Common myeloid progenitor, CD34-positive (primary cell): ENCODE measurements around the gene RUNX3.
A peak's percentile ranks its signal among the peaks of the same experiment; 100 is the strongest.

Experiments
- CTCF ChIA-PET: fragments of 350-600 bp; sonication (Branson Sonifier 250); formaldehyde crosslinking; loops from one replicate; lab custom pipeline; 2021; ENCODE audit warnings: antibody characterized with exemption; lab: Charles Lee
- POLR2A ChIA-PET: fragments of 350-600 bp; sonication (Branson Sonifier 250); formaldehyde crosslinking; loops from one replicate; lab custom pipeline; 2021; ENCODE audit warnings: antibody characterized with exemption; lab: Charles Lee
- DNase-seq, 3 donors: peaks; one replicate each; pipeline versions ENCODE4 v3.0.0 to v3.0.0-alpha.2; 2013
- H3K27ac ChIP-seq, 2 experiments: 1 replicate in 1 of 2; 2 replicates in 1 of 2; pipeline ENCODE4 v1.7.0; 2013; ENCODE audit warnings: inconsistent platforms in 2 of 2, low read length in 2 of 2, mild to moderate bottlenecking in 2 of 2, low read depth in 1 of 2, moderate library complexity in 1 of 2; ENCODE audit not compliant: severe bottlenecking in 2 of 2, insufficient read depth in 1 of 2, poor library complexity in 1 of 2
- H3K27me3 ChIP-seq, 5 experiments: replicated peaks in 2 of 5; 1 replicate in 3 of 5; 2 replicates in 2 of 5; pipeline versions ENCODE4 v1.6.1 to v1.7.0; 2013; ENCODE audit warnings: low read length in 4 of 5, mild to moderate bottlenecking in 2 of 5, moderate library complexity in 2 of 5, inconsistent platforms in 1 of 5; ENCODE audit not compliant: insufficient read depth in 5 of 5, control insufficient read depth in 4 of 5
- H3K36me3 ChIP-seq, 4 experiments: 1 replicate in 2 of 4; 2 replicates in 2 of 4; pipeline versions ENCODE4 v1.6.1 to v1.7.0; 2013; ENCODE audit warnings: low read length in 3 of 4, control low read depth in 1 of 4, mild to moderate bottlenecking in 1 of 4; ENCODE audit not compliant: control insufficient read depth in 4 of 4, insufficient read depth in 4 of 4
- H3K4me1 ChIP-seq, 4 experiments: 1 replicate in 3 of 4; 2 replicates in 1 of 4; pipeline versions ENCODE4 v1.6.1 to v1.7.1; 2013; ENCODE audit warnings: low read length in 3 of 4, mild to moderate bottlenecking in 3 of 4, control low read depth in 1 of 4, inconsistent platforms in 1 of 4, moderate library complexity in 1 of 4; ENCODE audit not compliant: control insufficient read depth in 4 of 4, insufficient read depth in 4 of 4; ENCODE audit errors: control extremely low read depth in 1 of 4
- H3K4me3 ChIP-seq, 7 experiments: 1 replicate in 4 of 7; 2 replicates in 3 of 7; pipeline versions ENCODE4 v1.5.1 to v1.7.0; 2013; ENCODE audit warnings: mild to moderate bottlenecking in 7 of 7, low read length in 6 of 7, moderate library complexity in 6 of 7, inconsistent platforms in 2 of 7, low read depth in 2 of 7, control low read depth in 1 of 7; ENCODE audit not compliant: insufficient read depth in 4 of 7, control insufficient read depth in 1 of 7; ENCODE audit errors: extremely low read depth in 1 of 7
- H3K9me3 ChIP-seq, 5 experiments: 1 replicate in 4 of 5; 2 replicates in 1 of 5; pipeline versions ENCODE4 v1.6.1 to v1.7.1; 2013; ENCODE audit warnings: low read length in 4 of 5, mild to moderate bottlenecking in 2 of 5, inconsistent platforms in 1 of 5, low read depth in 1 of 5, moderate library complexity in 1 of 5; ENCODE audit not compliant: control insufficient read depth in 4 of 5, insufficient read depth in 2 of 5; ENCODE audit errors: control extremely low read depth in 1 of 5
- WGBS: methylation state at CpG from one replicate; pipeline ENCODE4 v1.1.5; 2013; ENCODE audit not compliant: insufficient coverage; 5-methylcytosine and 5-hydroxymethylcytosine counted together

The RUNX3 gene

GRCh38 chr1:24912376-24913273 is 17.5 kb downstream of the RUNX3 start:
- ChIA-PET POLR2A (interaction anchor here (0.6 kb wide), 1 partner anchor 108 kb away, joined by 4 read pairs; no protein-coding TSS in a partner anchor), CTCF (interaction anchor here (0.7 to 1.7 kb wide), 14 partner anchors 10 to 188 kb away, joined by 3 to 8 read pairs (median 4); no protein-coding TSS in a partner anchor)
- 93% methylated on average over 13 of the region's 13 CpGs for WGBS
- Histone ChIP-seq H3K4me3 (no peak overlapping the region), H3K9me3 (no peaks in the 10 kb centered on the region), H3K27me3 (no peaks in the 10 kb centered on the region), H3K27ac (no peak overlapping the region), H3K4me1 (peaks cover 0 to 23% (median 8%) of the 10 kb centered on the region in 4 experiments), H3K36me3 (peaks cover 15 to 94% (median 50%) of the 10 kb centered on the region in 4 experiments)
- DNase-seq, result no peak

GRCh38 chr1:24911651-24912155 is 18.4 kb downstream of the RUNX3 start:
- no peak overlapping the region for H3K27ac ChIP-seq
- H3K36me3 ChIP-seq, result peaks cover 15 to 93% (median 49%) of the 10 kb centered on the region in 4 experiments
- H3K9me3 ChIP-seq, result no peaks in the 10 kb centered on the region
- DNase-seq, result no peak
- ChIA-PET CTCF (interaction anchor here (0.7 to 1.7 kb wide), 8 partner anchors 10 to 165 kb away, joined by 3 to 6 read pairs (median 4); no protein-coding TSS in a partner anchor), POLR2A (interaction anchor here (0.6 kb wide), 1 partner anchor 109 kb away, joined by 4 read pairs; no protein-coding TSS in a partner anchor)
- no peak overlapping the region for H3K4me3 ChIP-seq
- H3K4me1 ChIP-seq, result peaks cover 0 to 23% (median 8%) of the 10 kb centered on the region in 4 experiments
- no peaks in the 10 kb centered on the region for H3K27me3 ChIP-seq
- 95% methylated on average over 19 of the region's 20 CpGs for WGBS

- 94% methylated on average over 17 of the region's 20 CpGs for WGBS
- Histone ChIP-seq H3K27me3 (no peaks in the 10 kb centered on the region), H3K4me1 (peaks cover 0 to 17% (median 7%) of the 10 kb centered on the region in 4 experiments), H3K9me3 (no peaks in the 10 kb centered on the region), H3K4me3 (no peak overlapping the region), H3K27ac (no peak overlapping the region), H3K36me3 (peaks cover 15 to 93% (median 51%) of the 10 kb centered on the region in 4 experiments)
- CTCF ChIA-PET, result interaction anchor here (0.7 to 2.5 kb wide), 5 partner anchors 22 to 166 kb away, joined by 3 to 12 read pairs (median 4); no protein-coding TSS in a partner anchor
- POLR2A ChIA-PET, result no interaction called here
- DNase-seq, result peak in 2 of 3 donors; percentile 38 to 43
These were observed 19.1 kb downstream of the RUNX3 start for GRCh38 chr1:24910751-24911650.

GRCh38 chr1:24910210-24910609 is 19.9 kb downstream of the RUNX3 start:
- DNase-seq, result no peak
- Histone ChIP-seq H3K9me3 (no peaks in the 10 kb centered on the region), H3K4me1 (peaks cover 0 to 10% (median 4%) of the 10 kb centered on the region in 4 experiments), H3K36me3 (peaks cover 11 to 93% (median 53%) of the 10 kb centered on the region in 4 experiments), H3K27ac (no peak overlapping the region), H3K27me3 (no peaks in the 10 kb centered on the region), H3K4me3 (no peak overlapping the region)
- POLR2A ChIA-PET, result no interaction called here
- WGBS, result 96% methylated on average over 6 of the region's 9 CpGs
- CTCF ChIA-PET, result interaction anchor here (0.7 to 2.5 kb wide), 6 partner anchors 17 to 62 kb away, joined by 3 to 12 read pairs (median 5); no protein-coding TSS in a partner anchor

GRCh38 chr1:24909388-24909898 is 20.6 kb downstream of the RUNX3 start:
- DNase-seq, result peak; percentile 62 to 73 (median 70)
- ChIA-PET POLR2A (no interaction called here), CTCF (interaction anchor here (0.6 to 2.5 kb wide), 11 partner anchors 11 to 368 kb away, joined by 3 to 12 read pairs (median 4); no protein-coding TSS in a partner anchor)
- H3K4me1 ChIP-seq, result peaks cover 0 to 4% (median 2%) of the 10 kb centered on the region in 4 experiments
- no peak overlapping the region for H3K27ac ChIP-seq
- WGBS, result 48% methylated on average over 12 of the region's 15 CpGs
- H3K9me3 ChIP-seq, result no peaks in the 10 kb centered on the region
- H3K27me3 ChIP-seq, result no peaks in the 10 kb centered on the region
- no peak overlapping the region for H3K4me3 ChIP-seq
- H3K36me3 ChIP-seq, result peaks cover 11 to 95% (median 56%) of the 10 kb centered on the region in 4 experiments

GRCh38 chr1:24908591-24909259 is 21.4 kb downstream of the RUNX3 start:
- H3K36me3 ChIP-seq, result peaks cover 9 to 95% (median 56%) of the 10 kb centered on the region in 4 experiments
- no peak for DNase-seq
- H3K27me3 ChIP-seq, result no peaks in the 10 kb centered on the region
- no peak overlapping the region for H3K4me3 ChIP-seq
- WGBS, result 89% methylated on average over 4 of the region's 7 CpGs
- H3K9me3 ChIP-seq, result no peaks in the 10 kb centered on the region
- ChIA-PET POLR2A (no interaction called here), CTCF (interaction anchor here (0.6 to 2.5 kb wide), 9 partner anchors 10 to 367 kb away, joined by 3 to 12 read pairs (median 4); no protein-coding TSS in a partner anchor)
- no peak overlapping the region for H3K27ac ChIP-seq
- H3K4me1 ChIP-seq, result peaks cover 0 to 4% (median 2%) of the 10 kb centered on the region in 4 experiments
